Activated CD4-positive, alpha-beta T cell treated with anti-CD3 and anti-CD28 coated beads, Interleukin-10, Interleukin-2, amounts not matched to agents 100 ng/mL and 50 ng/mL, durations not matched to agents 16 hours and 8 hours (primary cell): ENCODE results near the gene PDZRN4.
"Not testable (repeated sequence)": the region's sequence is repeated elsewhere in the genome, so short reads cannot be mapped to it uniquely, and the experiment has no call there.

Source experiments
- DNase-seq: peaks from one replicate; pipeline ENCODE4 v3.0.0-alpha.2; 2020

Gene PDZRN4

DNA sequence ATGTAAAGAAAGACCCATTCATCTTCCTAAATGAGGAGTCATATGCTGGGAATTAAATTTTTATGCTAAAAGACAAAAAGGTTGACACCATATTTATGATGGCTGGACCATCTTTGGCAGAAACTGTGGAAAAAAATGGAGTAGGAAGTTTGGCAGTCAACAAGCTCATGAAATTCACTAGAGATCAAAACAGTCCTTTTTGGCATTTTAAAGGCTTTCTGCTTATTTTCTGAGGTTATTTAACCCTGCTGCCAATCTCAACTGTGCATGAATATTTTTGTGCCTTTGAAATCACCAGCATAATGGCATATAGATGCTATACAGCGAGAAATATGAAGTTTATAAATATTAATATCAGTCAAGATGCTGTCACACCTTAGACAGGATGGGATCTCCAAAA is 399.5 kb downstream of the PDZRN4 start:
- DNase-seq = no peak

- DNase-seq = no peak
Measured at GRCh38 chr12:41589878-41590277, 401.8 kb downstream of the PDZRN4 start.

DNA sequence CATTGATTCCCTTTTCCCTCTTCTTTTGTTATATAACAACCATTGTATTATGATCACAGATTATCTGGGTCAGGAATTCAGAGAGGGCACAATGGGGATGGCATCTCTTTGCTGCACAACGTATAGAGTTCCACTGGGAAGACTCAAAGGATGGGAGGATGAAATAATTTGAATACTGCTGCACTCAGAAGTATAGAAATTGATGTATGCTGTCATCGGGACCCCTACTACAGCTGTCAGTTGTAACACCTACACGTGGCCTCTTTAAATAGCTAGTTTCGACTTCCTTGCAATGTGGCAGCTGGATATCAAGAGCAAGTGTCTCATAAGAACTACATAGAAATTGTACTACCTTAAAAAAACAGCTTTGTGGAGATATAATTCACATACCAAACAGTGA is 408.1 kb downstream of the PDZRN4 start:
- no peak for DNase-seq

DNA sequence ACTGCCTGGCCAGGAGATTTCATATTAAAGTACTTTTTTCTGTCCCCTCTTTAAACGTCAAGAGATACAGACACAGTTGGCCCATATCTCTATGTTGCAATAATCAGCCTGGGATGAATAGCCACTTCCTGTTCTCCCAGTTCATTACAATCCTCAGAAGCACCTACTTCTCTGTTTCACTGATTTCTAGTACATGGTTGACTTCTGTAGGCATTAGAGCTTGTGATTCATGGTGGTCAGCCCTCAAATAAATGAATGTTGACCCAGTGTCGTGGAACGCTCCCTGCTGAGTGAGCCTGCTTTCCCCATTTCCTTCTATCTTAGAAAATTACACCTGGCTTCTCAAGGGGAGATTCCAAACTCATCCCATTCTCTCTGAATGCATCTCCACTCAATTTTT is 416.7 kb downstream of the PDZRN4 start:
- DNase-seq = no peak

DNA sequence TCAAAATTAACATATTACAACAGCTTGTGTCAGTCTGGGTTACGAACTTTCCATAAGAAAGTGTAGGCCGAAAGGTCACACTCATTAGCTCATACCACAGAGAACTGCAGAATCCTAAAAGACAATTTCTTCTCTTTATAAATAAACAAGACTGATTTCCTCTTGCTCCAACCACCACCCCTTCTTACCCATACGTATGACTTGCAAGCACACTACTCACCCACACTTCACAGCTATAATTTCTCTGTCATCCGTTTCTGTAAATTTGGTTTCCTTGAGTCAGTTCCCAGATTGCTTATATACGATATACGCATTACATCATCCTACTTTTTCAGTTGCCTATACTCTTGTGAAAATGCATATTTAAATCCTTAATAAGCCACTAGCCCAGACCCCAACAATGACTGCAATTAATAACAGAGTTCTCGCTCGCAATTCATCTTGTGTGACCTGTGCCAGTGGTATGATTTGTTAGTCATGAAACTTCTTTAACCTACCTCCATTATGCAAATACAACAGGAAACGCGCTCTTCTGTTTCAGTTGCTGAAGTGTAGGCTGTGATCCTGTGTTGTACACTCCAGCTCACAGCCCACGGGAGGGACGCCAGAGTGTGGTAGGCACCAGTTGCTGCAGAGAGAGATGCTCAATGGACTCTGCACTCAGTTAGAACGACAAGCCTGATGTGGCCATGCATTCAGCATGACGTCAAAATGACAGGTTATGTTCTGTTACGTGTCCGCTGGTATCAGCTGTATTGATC is 417.6 kb downstream of the PDZRN4 start:
- DNase-seq = no peak

GRCh38 chr12:41606468-41607445 is 418.6 kb downstream of the PDZRN4 start:
- no peak for DNase-seq

DNA sequence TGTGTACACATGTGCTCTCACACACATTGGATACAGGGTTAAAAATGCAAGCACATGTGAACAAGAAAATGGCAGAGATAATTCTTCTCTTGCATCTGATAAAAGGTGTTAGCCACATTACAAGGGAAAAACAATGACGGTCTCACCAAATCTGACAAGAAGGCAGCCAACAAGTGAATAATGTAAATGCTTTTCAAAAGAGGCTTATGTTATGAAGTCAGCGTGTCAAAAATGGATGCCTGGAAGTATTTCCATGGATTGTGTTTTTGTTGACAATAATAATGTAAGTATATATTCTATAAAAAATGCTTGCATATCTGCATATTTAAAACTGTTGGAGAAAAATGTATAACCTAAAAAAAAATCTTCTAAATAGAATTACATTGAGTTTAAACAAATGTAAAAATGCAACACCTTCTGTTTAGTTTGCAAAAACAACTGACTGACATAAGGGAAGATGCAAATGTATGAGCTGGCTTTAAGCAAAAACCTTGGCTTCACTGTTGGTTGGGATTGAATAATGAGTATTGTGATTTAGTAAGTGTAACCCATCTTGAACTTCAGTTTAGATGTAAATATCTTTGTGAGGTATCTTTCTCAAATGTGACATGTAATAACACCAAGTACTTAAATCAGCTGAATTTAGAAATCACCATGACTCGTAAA is 424.9 kb downstream of the PDZRN4 start:
- no peak for DNase-seq

DNA sequence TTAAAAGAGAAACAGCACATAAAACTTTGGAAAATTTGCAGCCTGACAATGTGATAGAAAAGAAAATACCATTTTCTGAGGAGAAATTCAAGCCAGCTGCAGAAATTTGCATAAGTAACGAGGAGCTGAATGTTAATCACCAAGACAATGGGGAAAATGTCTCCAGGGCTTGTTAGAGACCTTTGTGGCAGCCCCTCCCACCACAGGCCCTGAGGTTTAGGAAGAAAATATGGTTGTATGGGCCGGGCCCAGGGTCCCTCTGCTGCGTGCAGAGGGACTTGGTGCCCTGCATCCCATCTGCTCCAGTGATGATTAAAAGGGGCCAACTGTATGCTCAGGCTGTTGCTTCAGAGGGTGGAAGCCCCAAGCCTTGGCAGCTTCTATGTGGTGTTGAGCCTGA is 427.1 kb downstream of the PDZRN4 start:
- not testable (repeated sequence) for DNase-seq

DNA sequence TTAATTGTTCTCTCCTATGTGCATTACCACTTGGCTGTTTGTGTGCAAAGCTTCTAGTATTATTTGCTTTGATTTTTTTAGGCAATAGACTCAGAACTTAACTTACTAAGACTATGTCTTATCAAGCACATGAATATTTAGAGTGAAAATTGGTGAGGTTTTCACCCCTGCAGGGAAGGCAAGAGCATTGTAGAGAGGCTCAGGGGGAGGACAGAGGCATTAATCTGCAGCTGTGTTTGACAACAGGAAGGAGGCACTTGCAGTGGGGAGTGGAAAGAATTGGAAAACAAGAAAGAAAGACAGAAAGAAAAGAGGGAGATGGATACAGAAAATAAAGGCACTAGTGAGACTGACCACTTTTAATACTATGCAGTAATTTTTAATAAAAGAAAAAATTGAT is 431.6 kb downstream of the PDZRN4 start:
- DNase-seq = no peak

DNA sequence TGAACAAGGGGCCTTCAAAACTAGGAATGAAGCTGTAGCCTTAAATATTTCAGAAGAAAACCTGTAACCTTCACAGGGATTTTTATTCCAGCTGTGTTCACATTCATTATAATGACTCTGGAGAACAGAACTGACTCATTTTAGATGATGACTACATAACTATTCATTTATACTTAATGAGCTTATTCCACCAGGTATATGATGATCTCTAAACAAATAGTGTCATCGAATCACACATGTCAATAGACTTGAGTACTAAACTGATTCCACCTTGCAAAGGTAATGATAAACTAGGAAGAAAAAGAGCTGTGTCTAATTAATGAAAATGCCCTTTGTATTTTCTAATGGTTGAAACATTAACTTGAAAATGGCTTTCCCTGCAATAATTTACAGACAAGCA is 433.2 kb downstream of the PDZRN4 start:
- DNase-seq = no peak
